Vagina (tissue), 2 donors: ENCODE data around the gene SATB1. TPM values are rescaled to one million over a fixed set of nuclear protein-coding genes. Genes with fewer than 3 reads are reported as not detected.

ENCODE experiments used
- DNase-seq, 2 donors: peaks; one replicate each; pipeline ENCODE4 v3.0.0-alpha.2; 2017; ENCODE audit errors: extremely low spot score in 2 of 2
- H3K27ac ChIP-seq: fragments of 200-600 bp; sonication (generic); one replicate; pipeline ENCODE4 v1.5.1; 2019
- H3K27me3 ChIP-seq: fragments of 200-600 bp; sonication (generic); one replicate; pipeline ENCODE4 v1.5.1; 2019
- H3K36me3 ChIP-seq, 2 donors: fragments of 200-600 bp; sonication (generic); one replicate each; pipeline ENCODE4 v1.5.1; 2017 to 2019
- H3K4me1 ChIP-seq: fragments of 200-600 bp; sonication (generic); one replicate; pipeline ENCODE4 v1.5.1; 2019
- H3K4me3 ChIP-seq, 2 donors: fragments of 200-600 bp; sonication (generic); 1 replicate in 1 of 2; 2 replicates in 1 of 2; pipeline ENCODE4 v1.5.1; 2016 to 2019
- H3K9me3 ChIP-seq: fragments of 200-600 bp; sonication (generic); one replicate; pipeline ENCODE4 v1.5.1; 2019
- POLR2A ChIP-seq, 2 donors: fragments of 450-650 bp; IDR thresholded peaks; one replicate each; pipeline ENCODE4 v1.6.1; 2017; ENCODE audit warnings: antibody characterized with exemption in 2 of 2, mild to moderate bottlenecking in 2 of 2, moderate library complexity in 2 of 2
- POLR2AphosphoS5 ChIP-seq, 2 donors: sonication (generic); formaldehyde crosslinking; IDR thresholded peaks; one replicate each; pipeline ENCODE4 v1.9.0; 2017; ENCODE audit warnings: antibody characterized with exemption in 2 of 2, mild to moderate bottlenecking in 2 of 2, low read depth in 1 of 2; ENCODE audit not compliant: insufficient read depth in 1 of 2
- intact Hi-C: fragments of 100-400 bp; cut with DNase I; formaldehyde crosslinking; loops from one replicate; pipeline ENCODE4 v1.15.1; 2023
- total RNA-seq: library from RNA; depleted of rRNA; stranded (reverse); fragments of >200 nt; gene quantifications from one replicate; pipeline ENCODE4 v1.2.3, GENCODE V29; 2016
- TF ChIP-seq, protein P1 (sequence below), 3 experiments: fragments of 450-650 bp in 2 of 3; fragments of 200-600 bp in 1 of 3; sonication (generic) in 1 of 3; IDR thresholded peaks; one replicate each; pipeline ENCODE4 v1.5.1; 2017 to 2019; ENCODE audit warnings: antibody characterized with exemption in 3 of 3, mild to moderate bottlenecking in 2 of 3, moderate library complexity in 2 of 3

The SATB1 gene
- total RNA-seq, 1 donor from 2014 or later: 51.3 TPM

DNA sequence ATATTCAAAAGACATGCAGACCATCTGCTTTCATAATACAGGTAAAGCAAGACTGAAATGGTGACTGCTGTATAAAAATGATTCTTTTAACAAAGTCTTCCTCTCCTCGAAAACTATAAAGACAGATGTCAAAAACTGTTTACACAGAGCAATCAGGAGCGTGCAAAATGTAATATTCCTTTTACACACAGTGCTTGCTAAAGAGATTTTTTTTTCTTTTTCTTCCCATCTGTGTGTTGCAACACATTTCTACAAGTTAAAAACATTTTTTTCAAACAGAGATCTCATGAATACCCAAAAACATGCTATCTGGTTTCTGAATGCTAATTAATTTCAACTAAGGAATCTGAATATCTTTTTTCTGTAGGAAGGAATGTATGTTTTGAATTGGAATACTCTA lies 22.1 kb downstream of the SATB1 start:
- H3K4me3 ChIP-seq: no peak overlapping the region
- H3K4me1 ChIP-seq: no peaks in the 10 kb centered on the region
- H3K9me3 ChIP-seq: no peaks in the 10 kb centered on the region
- TF ChIP-seq POLR2A (IDR thresholded peaks at IDR 0.05) (no peak), POLR2AphosphoS5 (IDR thresholded peaks at IDR 0.05; ENCODE audit: insufficient read depth in 1 of 2, low read depth in 1 of 2) (no peak)
- TF ChIP-seq, protein P1, sequence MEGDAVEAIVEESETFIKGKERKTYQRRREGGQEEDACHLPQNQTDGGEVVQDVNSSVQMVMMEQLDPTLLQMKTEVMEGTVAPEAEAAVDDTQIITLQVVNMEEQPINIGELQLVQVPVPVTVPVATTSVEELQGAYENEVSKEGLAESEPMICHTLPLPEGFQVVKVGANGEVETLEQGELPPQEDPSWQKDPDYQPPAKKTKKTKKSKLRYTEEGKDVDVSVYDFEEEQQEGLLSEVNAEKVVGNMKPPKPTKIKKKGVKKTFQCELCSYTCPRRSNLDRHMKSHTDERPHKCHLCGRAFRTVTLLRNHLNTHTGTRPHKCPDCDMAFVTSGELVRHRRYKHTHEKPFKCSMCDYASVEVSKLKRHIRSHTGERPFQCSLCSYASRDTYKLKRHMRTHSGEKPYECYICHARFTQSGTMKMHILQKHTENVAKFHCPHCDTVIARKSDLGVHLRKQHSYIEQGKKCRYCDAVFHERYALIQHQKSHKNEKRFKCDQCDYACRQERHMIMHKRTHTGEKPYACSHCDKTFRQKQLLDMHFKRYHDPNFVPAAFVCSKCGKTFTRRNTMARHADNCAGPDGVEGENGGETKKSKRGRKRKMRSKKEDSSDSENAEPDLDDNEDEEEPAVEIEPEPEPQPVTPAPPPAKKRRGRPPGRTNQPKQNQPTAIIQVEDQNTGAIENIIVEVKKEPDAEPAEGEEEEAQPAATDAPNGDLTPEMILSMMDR (IDR thresholded peaks at IDR 0.05): no peak
- DNase-seq: no peak
- intact Hi-C loops: no loop called here
- H3K36me3 ChIP-seq: no peaks in the 10 kb centered on the region
- H3K27me3 ChIP-seq: no peaks in the 10 kb centered on the region
- H3K27ac ChIP-seq: no peak overlapping the region

DNA sequence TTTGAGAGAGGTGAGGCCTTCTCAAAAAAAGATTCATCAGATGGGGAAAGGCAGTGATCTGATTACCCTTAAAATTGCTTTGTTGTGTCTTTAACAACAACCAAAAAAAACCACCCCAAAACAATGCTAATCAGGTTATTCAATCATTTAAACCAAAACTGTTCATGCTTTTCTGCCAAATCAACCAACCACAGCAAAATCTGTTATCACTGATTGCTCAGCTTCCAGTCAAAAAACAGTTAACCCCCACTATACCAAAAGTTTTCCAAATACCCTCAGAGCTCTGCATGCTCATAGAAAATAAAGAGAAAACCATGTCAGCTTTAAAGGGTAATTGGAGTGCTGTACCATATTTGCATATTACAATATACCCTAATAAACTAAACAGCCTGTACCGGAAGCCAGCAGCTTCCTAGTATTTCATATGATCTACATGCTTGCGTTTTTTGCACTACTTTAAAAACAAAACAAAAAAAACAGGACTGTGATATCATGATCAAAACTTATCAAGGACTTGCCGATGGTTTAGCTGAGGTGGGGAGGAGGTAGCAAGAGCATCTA lies 22.8 kb downstream of the SATB1 start:
- intact Hi-C loops: no loop called here

DNA sequence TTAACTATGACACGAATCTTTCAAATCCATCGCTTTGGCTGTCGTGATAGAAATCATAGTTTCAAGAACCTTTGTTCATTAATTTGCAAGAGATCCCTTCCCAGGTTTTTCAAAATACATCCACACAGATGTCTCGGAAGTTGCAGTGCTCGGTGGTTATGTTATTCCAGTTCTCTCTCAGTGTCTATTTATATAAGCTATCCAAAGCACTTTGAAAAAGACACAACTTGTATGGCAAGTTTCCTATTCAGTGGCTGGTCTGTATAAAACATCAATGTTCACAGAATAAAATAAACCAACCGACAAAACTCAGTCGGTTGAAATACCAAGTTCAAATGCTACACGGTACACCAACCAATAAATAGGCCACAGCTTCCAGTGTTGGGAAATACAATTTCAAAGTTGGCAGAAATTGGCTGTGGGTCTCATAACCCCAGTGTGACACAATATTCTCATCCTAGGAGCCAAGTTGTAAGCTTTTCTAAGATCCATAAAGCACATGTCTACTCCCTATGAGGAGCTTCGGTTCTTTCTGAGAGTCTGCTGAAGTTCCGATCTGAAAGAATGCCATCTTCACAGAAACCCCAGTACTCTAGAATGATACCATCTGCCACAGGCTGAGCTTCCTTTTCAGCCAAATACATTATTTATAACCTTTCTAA lies 23.7 kb downstream of the SATB1 start:
- no peak for TF ChIP-seq POLR2A (IDR thresholded peaks at IDR 0.05)
- TF ChIP-seq, protein P1 (IDR thresholded peaks at IDR 0.05): no peak
- TF ChIP-seq POLR2AphosphoS5 (IDR thresholded peaks at IDR 0.05; ENCODE audit: insufficient read depth in 1 of 2, low read depth in 1 of 2): no peak
- no peaks in the 10 kb centered on the region for H3K9me3 ChIP-seq
- H3K36me3 ChIP-seq: no peaks in the 10 kb centered on the region
- DNase-seq: no peak
- no peaks in the 10 kb centered on the region for H3K27me3 ChIP-seq
- no peaks in the 10 kb centered on the region for H3K4me1 ChIP-seq
- intact Hi-C loops: no loop called here
- H3K27ac ChIP-seq: no peak overlapping the region
- no peak overlapping the region for H3K4me3 ChIP-seq

More for the DNA sequence above, 22.8 kb downstream of the SATB1 start:
- Histone ChIP-seq H3K4me1 (no peaks in the 10 kb centered on the region), H3K9me3 (no peaks in the 10 kb centered on the region), H3K4me3 (no peak overlapping the region), H3K36me3 (no peaks in the 10 kb centered on the region), H3K27ac (no peak overlapping the region), H3K27me3 (no peaks in the 10 kb centered on the region)
- TF ChIP-seq POLR2AphosphoS5 (IDR thresholded peaks at IDR 0.05; ENCODE audit: insufficient read depth in 1 of 2, low read depth in 1 of 2): no peak
- TF ChIP-seq, protein P1 (IDR thresholded peaks at IDR 0.05): no peak
- TF ChIP-seq POLR2A (IDR thresholded peaks at IDR 0.05): no peak
- no peak for DNase-seq

DNA sequence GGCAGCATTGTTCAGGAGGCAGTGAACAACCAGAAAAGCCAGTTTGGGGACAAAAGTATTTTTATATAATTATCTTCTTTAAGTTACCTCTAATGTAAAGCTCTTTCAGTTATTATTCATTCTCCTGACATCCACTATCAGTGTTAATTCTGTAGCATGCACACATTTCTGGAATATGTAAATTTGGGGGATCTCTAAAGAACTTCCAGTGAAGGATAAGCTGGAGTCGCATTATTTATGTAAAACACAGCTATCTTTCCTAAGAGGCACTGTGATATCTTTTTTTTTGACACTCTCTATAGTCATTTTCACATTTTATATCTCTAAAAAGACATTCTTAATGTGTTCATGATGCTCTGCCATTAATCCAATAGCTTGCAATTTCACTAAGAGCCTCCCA lies 26.7 kb downstream of the SATB1 start:
- TF ChIP-seq POLR2AphosphoS5 (IDR thresholded peaks at IDR 0.05; ENCODE audit: insufficient read depth in 1 of 2, low read depth in 1 of 2) (no peak), POLR2A (IDR thresholded peaks at IDR 0.05) (no peak)
- TF ChIP-seq, protein P1 (IDR thresholded peaks at IDR 0.05): no peak

DNA sequence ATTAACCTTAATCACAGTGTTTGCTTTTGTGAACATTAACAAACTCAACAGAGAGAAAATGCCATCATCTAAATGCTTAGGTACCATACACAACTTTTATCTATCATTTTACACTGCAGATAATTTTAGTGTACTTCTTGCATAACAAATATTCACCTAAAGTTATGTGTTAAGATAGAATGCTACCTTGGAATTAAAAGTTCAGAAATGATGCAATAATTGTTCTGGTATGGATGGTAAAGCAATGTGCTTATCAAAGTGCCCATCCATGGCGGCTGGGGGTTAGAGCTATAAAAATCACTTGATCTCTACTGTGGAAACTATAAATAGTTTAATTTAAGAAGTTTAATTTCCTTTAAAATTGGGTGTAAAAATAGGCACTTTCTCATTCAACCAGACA lies 28.7 kb downstream of the SATB1 start:
- no peaks in the 10 kb centered on the region for H3K9me3 ChIP-seq
- TF ChIP-seq, protein P1 (IDR thresholded peaks at IDR 0.05): no peak
- TF ChIP-seq POLR2AphosphoS5 (IDR thresholded peaks at IDR 0.05; ENCODE audit: insufficient read depth in 1 of 2, low read depth in 1 of 2) (no peak), POLR2A (IDR thresholded peaks at IDR 0.05) (no peak)
- H3K4me1 ChIP-seq: no peaks in the 10 kb centered on the region
- H3K4me3 ChIP-seq: no peak overlapping the region
- H3K27ac ChIP-seq: no peak overlapping the region
- H3K27me3 ChIP-seq: no peaks in the 10 kb centered on the region
- no peak for DNase-seq
- intact Hi-C loops: no loop called here
- H3K36me3 ChIP-seq: no peaks in the 10 kb centered on the region

More for the DNA sequence above, 26.7 kb downstream of the SATB1 start:
- no peaks in the 10 kb centered on the region for H3K9me3 ChIP-seq
- H3K27ac ChIP-seq: no peak overlapping the region
- no peaks in the 10 kb centered on the region for H3K4me1 ChIP-seq
- no peak for DNase-seq
- no peaks in the 10 kb centered on the region for H3K27me3 ChIP-seq
- no peak overlapping the region for H3K4me3 ChIP-seq
- intact Hi-C loops: no loop called here
- no peaks in the 10 kb centered on the region for H3K36me3 ChIP-seq
